OCI-LY7 (cell line): ENCODE measurements around the gene PSD4. TPM values are rescaled to one million over a fixed set of nuclear protein-coding genes. Genes with fewer than 3 reads are reported as not detected.

Experiments used
- BruUV-seq: library from RNA; stranded (reverse); fragments of 400-500 nt; replicated peaks from 2 replicates; lab custom pipeline; 2021; lab: Mats Ljungman, UMichigan
- CTCF ChIA-PET: fragments of 300-600 bp; sonication (Branson Sonifier 250); formaldehyde crosslinking; loops from one replicate; lab custom pipeline; 2022; ENCODE audit warnings: antibody characterized with exemption; ENCODE audit not compliant: unreplicated experiment; lab: Charles Lee
- POLR2A ChIA-PET: fragments of 300-600 bp; sonication (Branson Sonifier 250); formaldehyde crosslinking; loops from one replicate; lab custom pipeline; 2022; ENCODE audit warnings: antibody characterized with exemption; lab: Charles Lee
- DNase-seq: peaks from one replicate; pipeline ENCODE4 v3.0.0-alpha.2; 2015; ENCODE audit warnings: low spot score
- H2AFZ ChIP-seq: fragments of 200-600 bp; sonication (generic), shearing (Covaris generic); 2 replicates; pipeline ENCODE4 v1.6.1; 2014; ENCODE audit warnings: mild to moderate bottlenecking, antibody characterized with exemption, low read length, moderate library complexity
- H3K27ac ChIP-seq: fragments of 200-600 bp; sonication (generic); 2 replicates; pipeline ENCODE4 v1.5.1; 2014; ENCODE audit warnings: mixed run types, low read depth, mild to moderate bottlenecking, moderate library complexity, low read length, inconsistent platforms; ENCODE audit not compliant: poor library complexity, severe bottlenecking
- H3K36me3 ChIP-seq: fragments of 200-600 bp; sonication (generic); 2 replicates; pipeline ENCODE4 v1.6.1; 2014; ENCODE audit warnings: mild to moderate bottlenecking, antibody characterized with exemption, low read length, moderate library complexity, mixed read lengths; ENCODE audit not compliant: insufficient read depth
- H3K4me1 ChIP-seq: fragments of 200-600 bp; sonication (generic); 2 replicates; pipeline ENCODE4 v1.5.1; 2014; ENCODE audit warnings: mild to moderate bottlenecking, low read length; ENCODE audit not compliant: insufficient read depth, poor library complexity, severe bottlenecking
- H3K4me2 ChIP-seq: fragments of 200-600 bp; sonication (generic); 2 replicates; pipeline ENCODE4 v1.6.1; 2014; ENCODE audit warnings: mild to moderate bottlenecking, low read length
- H3K4me3 ChIP-seq: fragments of 200-600 bp; sonication (generic); 2 replicates; pipeline ENCODE4 v1.5.1; 2014; ENCODE audit warnings: mild to moderate bottlenecking, low read depth, low read length; ENCODE audit not compliant: poor library complexity, severe bottlenecking
- H3K79me2 ChIP-seq: fragments of 200-600 bp; sonication (generic); 2 replicates; pipeline ENCODE4 v1.6.1; 2016; ENCODE audit warnings: low read depth, mild to moderate bottlenecking, low read length, moderate library complexity, mixed read lengths; ENCODE audit not compliant: insufficient read depth
- H3K9me2 ChIP-seq: fragments of 200-600 bp; sonication (generic); 2 replicates; pipeline ENCODE4 v1.6.1; 2016; ENCODE audit warnings: mild to moderate bottlenecking, low read length, mixed read lengths; ENCODE audit not compliant: insufficient read depth
- H3K9me3 ChIP-seq: fragments of 200-600 bp; sonication (generic); 2 replicates; pipeline ENCODE4 v1.6.1; 2014; ENCODE audit warnings: mild to moderate bottlenecking, mixed run types, low read length, mixed read lengths
- H4K20me1 ChIP-seq: fragments of 200-600 bp; sonication (generic); 2 replicates; pipeline ENCODE4 v1.6.1; 2014; ENCODE audit warnings: mild to moderate bottlenecking, antibody characterized with exemption, low read length, moderate library complexity, mixed read lengths; ENCODE audit not compliant: insufficient read depth
- EZH2phosphoT487 ChIP-seq: fragments of 200-600 bp; sonication (generic); IDR thresholded peaks from 2 replicates; pipeline ENCODE4 v1.6.1; 2018; ENCODE audit warnings: low read depth, borderline replicate concordance, mild to moderate bottlenecking, mixed run types, antibody characterized with exemption, low read length, moderate library complexity, mixed read lengths
- intact Hi-C: fragments of 100-400 bp; cut with micrococcal nuclease; formaldehyde crosslinking; loops from one replicate; pipeline ENCODE4 v1.10.0; 2022; ENCODE audit not compliant: unreplicated experiment
- total RNA-seq, 2 experiments: library from RNA; depleted of rRNA in 1 of 2; stranded (reverse); fragments of >200 nt in 1 of 2; shearing (Covaris generic) in 1 of 2; gene quantifications; 2 replicates each; pipeline ENCODE4 v1.2.3, GENCODE V29; 2014 to 2022
- TF ChIP-seq, protein P1 (sequence below): fragments of 200-600 bp; sonication (generic); conservative IDR thresholded peaks from 2 replicates; pipeline ENCODE4 v1.5.1; 2014; ENCODE audit warnings: mild to moderate bottlenecking, antibody characterized with exemption, low read length, moderate library complexity, mixed read lengths

Gene PSD4
- total RNA-seq, 2 experiments from 2014 or later: 99.6 to 100 TPM

DNA sequence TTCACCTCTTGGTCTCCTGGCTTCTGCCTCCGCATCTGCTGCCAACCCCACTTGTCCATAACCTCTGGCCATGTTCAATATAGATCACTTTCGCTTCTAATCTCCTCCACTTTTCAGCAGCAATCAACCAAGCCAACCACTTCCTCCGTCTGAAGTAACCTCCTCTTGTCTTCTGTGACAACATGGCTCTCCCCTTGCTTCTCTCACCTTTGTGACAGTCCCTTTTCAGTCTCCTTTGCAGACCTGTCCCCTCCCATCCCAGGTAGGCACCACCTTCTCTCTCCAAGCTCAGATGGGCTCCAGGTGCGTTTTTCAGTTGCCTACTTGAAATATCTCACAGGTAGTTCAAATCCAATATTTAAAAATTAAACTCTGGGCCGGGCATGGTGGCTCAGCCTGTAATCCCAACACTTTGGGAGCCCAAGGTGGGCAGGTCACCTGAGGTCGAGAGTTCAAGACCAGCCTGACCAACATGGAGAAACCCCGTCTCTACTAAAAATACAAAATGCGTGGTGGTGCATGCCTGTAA, 4.7 kb upstream of the PSD4 start:
- H3K4me1 ChIP-seq: peaks cover 19% of the 10 kb centered on the region
- no peak overlapping the region for H3K27ac ChIP-seq
- no TSS peak for BruUV-seq
- DNase-seq: no peak
- H3K36me3 ChIP-seq: no peaks in the 10 kb centered on the region
- H3K9me2 ChIP-seq: no peaks in the 10 kb centered on the region
- H3K4me2 ChIP-seq: no peak overlapping the region
- POLR2A ChIA-PET: no interaction called here
- TF ChIP-seq, protein P1, sequence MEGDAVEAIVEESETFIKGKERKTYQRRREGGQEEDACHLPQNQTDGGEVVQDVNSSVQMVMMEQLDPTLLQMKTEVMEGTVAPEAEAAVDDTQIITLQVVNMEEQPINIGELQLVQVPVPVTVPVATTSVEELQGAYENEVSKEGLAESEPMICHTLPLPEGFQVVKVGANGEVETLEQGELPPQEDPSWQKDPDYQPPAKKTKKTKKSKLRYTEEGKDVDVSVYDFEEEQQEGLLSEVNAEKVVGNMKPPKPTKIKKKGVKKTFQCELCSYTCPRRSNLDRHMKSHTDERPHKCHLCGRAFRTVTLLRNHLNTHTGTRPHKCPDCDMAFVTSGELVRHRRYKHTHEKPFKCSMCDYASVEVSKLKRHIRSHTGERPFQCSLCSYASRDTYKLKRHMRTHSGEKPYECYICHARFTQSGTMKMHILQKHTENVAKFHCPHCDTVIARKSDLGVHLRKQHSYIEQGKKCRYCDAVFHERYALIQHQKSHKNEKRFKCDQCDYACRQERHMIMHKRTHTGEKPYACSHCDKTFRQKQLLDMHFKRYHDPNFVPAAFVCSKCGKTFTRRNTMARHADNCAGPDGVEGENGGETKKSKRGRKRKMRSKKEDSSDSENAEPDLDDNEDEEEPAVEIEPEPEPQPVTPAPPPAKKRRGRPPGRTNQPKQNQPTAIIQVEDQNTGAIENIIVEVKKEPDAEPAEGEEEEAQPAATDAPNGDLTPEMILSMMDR: no peak
- no peak for TF ChIP-seq EZH2phosphoT487
- CTCF ChIA-PET: no interaction called here
- H3K4me3 ChIP-seq: no peak overlapping the region
- no peaks in the 10 kb centered on the region for H3K9me3 ChIP-seq
- peaks cover 2% of the 10 kb centered on the region; the same call in 1 of the 2 replicates for H3K79me2 ChIP-seq
- no peak overlapping the region for H2AFZ ChIP-seq
- intact Hi-C loops: no loop called here
- no peaks in the 10 kb centered on the region for H4K20me1 ChIP-seq

DNA sequence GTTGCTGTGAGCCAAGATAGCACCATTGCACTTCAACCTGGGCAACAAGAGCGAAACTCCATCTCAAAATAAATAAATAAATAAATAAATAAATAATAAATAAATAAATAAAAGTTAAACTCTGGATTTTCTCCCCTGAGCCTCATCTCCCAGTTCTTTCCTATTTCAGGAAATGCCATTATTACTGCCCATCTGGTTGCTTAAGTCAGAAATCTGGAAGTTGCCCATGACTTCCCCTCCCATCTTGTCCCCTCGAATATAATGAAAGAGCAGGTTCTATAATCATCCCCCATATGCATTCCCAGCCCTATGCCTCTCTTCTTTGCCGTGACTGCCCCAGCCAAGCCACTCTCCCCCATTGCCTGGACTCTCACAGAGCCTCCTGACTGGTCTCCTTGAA, 4.2 kb upstream of the PSD4 start:
- H3K27ac ChIP-seq: no peak overlapping the region
- no peak for DNase-seq
- no peak overlapping the region for H3K4me2 ChIP-seq
- H3K4me1 ChIP-seq: peaks cover 19% of the 10 kb centered on the region
- no peaks in the 10 kb centered on the region for H3K9me3 ChIP-seq
- H3K9me2 ChIP-seq: no peaks in the 10 kb centered on the region
- BruUV-seq: no TSS peak
- H3K36me3 ChIP-seq: no peaks in the 10 kb centered on the region
- peaks cover 7% of the 10 kb centered on the region for H3K79me2 ChIP-seq
- H2AFZ ChIP-seq: no peak overlapping the region
- H4K20me1 ChIP-seq: no peaks in the 10 kb centered on the region
- intact Hi-C loops: no loop called here
- POLR2A ChIA-PET: no interaction called here
- no peak overlapping the region for H3K4me3 ChIP-seq
- no peak for TF ChIP-seq EZH2phosphoT487
- TF ChIP-seq, protein P1: no peak
- CTCF ChIA-PET: no interaction called here

- intact Hi-C loops: loop anchor here (10.0 kb wide), 1 partner anchor 693 kb away; no protein-coding TSS in a partner anchor
- H3K9me3 ChIP-seq: no peaks in the 10 kb centered on the region
- peaks cover 3% of the 10 kb centered on the region; the same call in 1 of the 2 replicates for H3K36me3 ChIP-seq
- no peak overlapping the region for H3K4me3 ChIP-seq
- no peak overlapping the region for H3K27ac ChIP-seq
- ChIA-PET POLR2A (no interaction called here), CTCF (no interaction called here)
- H2AFZ ChIP-seq: no peak overlapping the region
- BruUV-seq: no TSS peak
- no peak for TF ChIP-seq EZH2phosphoT487
- TF ChIP-seq, protein P1: no peak
- no peak for DNase-seq
- no peak overlapping the region for H3K4me2 ChIP-seq
- H3K79me2 ChIP-seq: peaks cover 26% of the 10 kb centered on the region
- peaks cover 11% of the 10 kb centered on the region for H4K20me1 ChIP-seq
- H3K9me2 ChIP-seq: no peaks in the 10 kb centered on the region
- peaks cover 31% of the 10 kb centered on the region for H3K4me1 ChIP-seq
Observed at GRCh38 chr2:113171334-113172075, 2.3 kb upstream of the PSD4 start.
